ENCODE measurements around the gene EPHB4. TPM values are rescaled to one million over a fixed set of nuclear protein-coding genes. Genes with fewer than 3 reads are reported as not detected.
"Not testable (repeated sequence)": the region's sequence is repeated elsewhere in the genome, so short reads cannot be mapped to it uniquely, and the experiment has no call there.

Gene EPHB4
- polyA plus RNA-seq, 4 donors = 73.1 to 87.8 (median 78.5) TPM

GRCh38 chr7:100793806-100794660 lies 33.3 kb downstream of the EPHB4 start:
- no peak for DNase-seq (ENCODE audit: low read depth in 4 of 4, low spot score in 3 of 4)

- DNase-seq (ENCODE audit: low read depth in 4 of 4, low spot score in 3 of 4) = no peak
Observed at GRCh38 chr7:100791881-100792666, 35.2 kb downstream of the EPHB4 start.

GRCh38 chr7:100789055-100789454 lies 38.3 kb downstream of the EPHB4 start:
- DNase-seq (ENCODE audit: low read depth in 4 of 4, low spot score in 3 of 4) = no peak

- no peak for DNase-seq (ENCODE audit: low read depth in 4 of 4, low spot score in 3 of 4)
Observed at GRCh38 chr7:100786323-100786722, 41.0 kb downstream of the EPHB4 start.

- DNase-seq (ENCODE audit: low read depth in 4 of 4, low spot score in 3 of 4) = no peak
Observed at GRCh38 chr7:100785878-100786277, 41.4 kb downstream of the EPHB4 start.

DNA sequence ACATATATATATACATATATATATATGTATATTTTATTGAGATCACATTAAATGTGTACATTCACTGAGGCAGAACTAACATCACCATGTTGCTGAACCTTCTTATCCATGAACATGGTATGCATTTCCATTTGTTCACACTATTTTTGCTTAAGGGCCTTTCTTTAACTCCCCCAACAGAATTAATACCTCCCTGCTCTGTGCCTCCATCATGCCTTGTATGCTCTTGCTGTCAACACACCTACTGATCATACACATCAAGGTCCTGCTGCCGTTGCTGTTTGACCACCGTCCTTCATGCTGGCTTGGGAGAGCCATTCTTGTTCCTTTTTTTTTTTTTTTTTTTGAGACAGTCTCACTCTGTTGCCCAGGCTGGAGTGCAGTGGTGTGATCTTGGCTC lies 43.5 kb downstream of the EPHB4 start:
- no peak for DNase-seq (ENCODE audit: low read depth in 4 of 4, low spot score in 3 of 4)

- DNase-seq (ENCODE audit: low read depth in 4 of 4, low spot score in 3 of 4) = no peak
Observed at GRCh38 chr7:100781255-100781654, 46.1 kb downstream of the EPHB4 start.

GRCh38 chr7:100779359-100779758 lies 48.0 kb downstream of the EPHB4 start:
- DNase-seq (ENCODE audit: low read depth in 4 of 4, low spot score in 3 of 4) = no peak

DNA sequence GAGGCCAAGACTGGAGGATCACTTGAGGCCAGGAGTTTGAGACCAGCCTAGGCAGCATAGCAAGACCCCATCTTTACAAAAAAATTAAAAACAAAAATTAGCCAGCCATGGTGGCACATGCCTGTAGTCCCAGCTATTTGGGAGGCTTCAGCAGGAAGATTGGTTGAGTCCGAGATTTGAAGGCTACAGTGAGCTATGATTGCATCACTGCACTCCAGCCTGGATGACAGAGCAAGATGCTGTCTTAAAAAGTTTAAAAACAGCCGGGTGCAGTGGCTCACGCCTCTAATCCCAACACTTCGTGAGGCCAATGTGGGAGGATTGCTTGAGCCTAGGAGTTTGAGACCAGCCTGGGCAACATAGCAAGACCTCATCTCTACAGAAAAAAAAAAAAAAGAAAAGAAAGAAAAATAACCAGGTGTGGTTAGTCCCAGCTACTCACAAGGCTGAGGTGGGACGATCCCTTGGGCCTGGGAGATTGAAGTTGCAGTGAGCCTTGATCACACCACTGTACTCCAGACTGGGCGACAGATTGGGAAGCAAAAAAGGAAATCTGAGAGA lies 49.2 kb downstream of the EPHB4 start:
- DNase-seq (ENCODE audit: low read depth in 4 of 4, low spot score in 3 of 4) = no peak

DNA sequence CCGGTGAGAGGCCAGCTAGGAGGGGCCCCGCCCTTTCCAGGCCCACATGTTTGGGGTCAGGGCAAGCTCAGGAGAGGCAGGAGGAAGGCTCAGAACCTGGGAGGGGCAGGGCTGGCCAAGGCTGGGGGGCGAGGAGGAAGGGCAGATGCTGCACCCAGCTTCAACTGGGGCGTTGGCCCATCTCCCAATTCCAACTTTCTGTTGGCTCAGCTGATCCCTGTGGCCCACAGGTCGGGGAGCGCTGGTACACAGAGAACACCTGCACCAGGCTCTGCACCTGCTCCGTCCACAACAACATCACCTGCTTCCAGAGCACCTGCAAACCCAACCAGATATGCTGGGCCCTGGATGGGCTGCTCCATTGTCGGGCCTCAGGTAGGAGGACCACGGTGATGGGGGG lies 53.8 kb downstream of the EPHB4 start:
- DNase-seq (ENCODE audit: low read depth in 4 of 4, low spot score in 3 of 4) = no peak

DNA sequence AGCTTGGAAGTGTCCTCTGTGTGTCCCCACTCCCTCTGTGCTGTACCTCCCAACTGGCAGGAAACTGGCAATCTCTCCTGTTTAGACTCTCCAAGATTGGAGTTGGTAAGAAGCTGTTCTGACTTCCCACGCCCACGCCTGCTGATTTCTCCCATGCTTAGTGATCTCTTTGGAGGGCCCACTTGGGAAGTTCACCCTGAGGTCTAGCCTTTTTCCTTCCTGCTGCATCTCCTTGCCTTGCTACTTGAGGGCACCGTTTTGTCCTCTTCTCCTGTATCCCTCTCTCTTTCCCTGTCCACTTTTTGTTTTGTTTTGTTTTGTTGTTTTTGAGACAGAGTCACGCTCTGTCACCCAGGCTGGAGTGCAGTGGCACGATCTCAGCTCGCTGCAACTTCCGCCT lies 58.5 kb downstream of the EPHB4 start:
- DNase-seq (ENCODE audit: low read depth in 4 of 4, low spot score in 3 of 4) = no peak

DNA sequence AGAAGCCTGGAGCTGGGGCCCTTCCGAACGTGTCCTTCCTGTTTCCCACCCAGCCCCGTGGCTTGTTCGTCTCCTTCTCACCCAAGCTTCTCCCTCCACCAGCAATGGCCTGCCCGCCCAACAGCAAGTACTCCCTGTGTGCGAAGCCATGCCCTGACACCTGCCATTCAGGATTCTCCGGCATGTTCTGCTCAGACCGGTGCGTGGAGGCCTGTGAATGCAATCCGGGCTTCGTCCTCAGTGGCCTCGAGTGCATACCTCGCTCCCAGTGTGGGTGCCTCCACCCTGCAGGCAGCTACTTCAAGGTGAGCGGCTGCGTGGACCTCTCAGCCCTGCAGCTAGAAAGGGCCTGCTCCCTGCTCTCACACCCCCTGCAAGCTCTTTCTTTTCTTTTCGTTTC lies 62.1 kb downstream of the EPHB4 start:
- DNase-seq (ENCODE audit: low read depth in 4 of 4, low spot score in 3 of 4) = no peak

DNA sequence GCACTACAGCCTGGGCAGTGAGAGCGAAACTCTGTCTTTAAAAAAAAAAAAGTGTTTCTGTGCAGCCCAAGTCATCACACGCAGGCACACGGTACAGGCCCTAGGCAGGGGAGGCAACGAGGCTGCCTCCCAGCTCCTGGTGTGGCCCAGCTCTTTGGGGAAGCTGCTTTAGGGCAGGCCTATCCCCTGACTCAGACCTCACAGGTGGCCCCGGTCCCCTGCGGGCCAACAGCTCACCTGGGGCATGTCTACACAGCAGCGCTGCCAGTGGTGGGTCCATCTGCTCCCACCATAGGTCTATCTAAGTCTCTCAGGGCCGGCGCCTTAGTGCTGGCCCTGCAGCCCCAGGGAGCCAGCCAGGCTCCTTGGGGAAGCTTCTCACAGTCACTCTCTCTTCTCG lies 62.5 kb downstream of the EPHB4 start:
- no peak for DNase-seq (ENCODE audit: low read depth in 4 of 4, low spot score in 3 of 4)

GRCh38 chr7:100763556-100764140 lies 63.7 kb downstream of the EPHB4 start:
- DNase-seq (ENCODE audit: low read depth in 4 of 4, low spot score in 3 of 4) = no peak

GRCh38 chr7:100762841-100763240 lies 64.5 kb downstream of the EPHB4 start:
- DNase-seq (ENCODE audit: low read depth in 4 of 4, low spot score in 3 of 4) = not testable (repeated sequence)

GRCh38 chr7:100759357-100760171 lies 67.8 kb downstream of the EPHB4 start:
- DNase-seq (ENCODE audit: low read depth in 4 of 4, low spot score in 3 of 4) = no peak

DNA sequence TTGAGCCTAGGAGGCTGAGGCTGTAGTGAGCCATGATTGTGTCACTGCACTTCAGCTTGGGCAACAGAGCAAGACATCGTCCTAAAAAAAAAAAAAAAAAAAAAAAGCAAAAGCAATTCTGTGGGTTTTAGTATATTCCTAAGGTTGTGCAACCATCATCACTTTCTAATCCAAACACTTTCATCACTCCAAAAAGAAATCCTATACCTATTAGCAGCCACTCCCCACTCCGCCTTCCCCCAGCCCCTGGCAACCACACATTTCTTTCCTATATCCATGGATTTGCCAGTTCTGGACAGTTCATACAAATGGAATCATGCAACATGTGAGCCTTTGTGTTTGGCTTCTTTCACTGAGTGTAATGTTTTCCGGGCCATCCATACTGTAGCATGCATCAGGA lies 73.6 kb downstream of the EPHB4 start:
- DNase-seq (ENCODE audit: low read depth in 4 of 4, low spot score in 3 of 4) = no peak

DNA sequence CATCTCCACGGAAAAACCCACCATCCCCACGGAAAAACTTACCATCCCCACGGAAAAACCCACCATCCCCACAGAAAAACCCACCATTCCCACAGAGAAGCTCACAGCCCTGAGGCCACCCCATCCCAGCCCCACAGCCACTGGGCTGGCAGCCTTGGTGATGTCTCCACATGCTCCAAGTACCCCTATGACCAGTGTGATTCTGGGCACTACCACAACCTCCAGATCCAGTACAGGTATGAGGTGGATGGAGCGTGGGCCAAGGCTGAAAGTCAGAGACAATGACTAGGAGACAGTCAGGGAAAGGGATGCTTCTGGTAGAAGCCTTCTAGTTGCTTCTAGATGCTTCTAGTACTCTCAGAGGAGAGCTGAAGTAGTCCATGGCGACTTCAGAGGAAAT lies 74.3 kb downstream of the EPHB4 start:
- DNase-seq (ENCODE audit: low read depth in 4 of 4, low spot score in 3 of 4) = no peak

Data from left renal pelvis (tissue), 4 donors.